ENCODE data around the gene WDR45B. TPM values are rescaled to one million over a fixed set of nuclear protein-coding genes. Genes with fewer than 3 reads are reported as not detected.
"Not testable (repeated sequence)": the region's sequence is repeated elsewhere in the genome, so short reads cannot be mapped to it uniquely, and the experiment has no call there.

WDR45B gene
- total RNA-seq, 2 experiments from 2014 or later: 61.7 to 81.9 TPM

- Histone ChIP-seq H3K9me3 (ENCODE audit: low read length) (no peaks in the 10 kb centered on the region), H3K79me2 (ENCODE audit: insufficient read depth, low read depth, low read length) (no peaks in the 10 kb centered on the region), H3K4me1 (ENCODE audit: insufficient read depth, low read length, poor library complexity, severe bottlenecking) (no peaks in the 10 kb centered on the region), H3K4me2 (ENCODE audit: low read length) (no peak overlapping the region), H4K20me1 (ENCODE audit: insufficient read depth, low read length) (no peaks in the 10 kb centered on the region), H3K9me2 (ENCODE audit: insufficient read depth, low read length) (no peaks in the 10 kb centered on the region), H3K4me3 (ENCODE audit: low read depth, low read length, poor library complexity, severe bottlenecking) (no peak overlapping the region), H2AFZ (ENCODE audit: low read length) (no peak overlapping the region), H3K36me3 (ENCODE audit: insufficient read depth, low read length) (peaks cover 77% of the 10 kb centered on the region), H3K27ac (ENCODE audit: low read depth, low read length, poor library complexity, severe bottlenecking) (no peak overlapping the region)
- intact Hi-C loops (cut with micrococcal nuclease; ENCODE audit: unreplicated experiment): no loop called here
- TSS peak; percentile 67 for BruUV-seq (replicated peaks)
- no peak for TF ChIP-seq EZH2phosphoT487 (IDR thresholded peaks at IDR 0.05; ENCODE audit: borderline replicate concordance, low read depth, low read length)
- TF ChIP-seq CTCF (conservative IDR thresholded peaks at IDR 0.05; ENCODE audit: low read length): no peak
- ChIA-PET CTCF (ENCODE audit: unreplicated experiment) (no interaction called here), POLR2A (no interaction called here)
- no peak for DNase-seq (ENCODE audit: low spot score)
Observed at GRCh38 chr17:82577300-82577699, 70.9 kb downstream of the WDR45B start.

- H3K27ac ChIP-seq (ENCODE audit: low read depth, low read length, poor library complexity, severe bottlenecking); H3K4me2 ChIP-seq (ENCODE audit: low read length); H2AFZ ChIP-seq (ENCODE audit: low read length); H3K4me1 ChIP-seq (ENCODE audit: insufficient read depth, low read length, poor library complexity, severe bottlenecking); CTCF ChIA-PET (ENCODE audit: unreplicated experiment); H3K9me2 ChIP-seq (ENCODE audit: insufficient read depth, low read length); intact Hi-C loops (cut with micrococcal nuclease; ENCODE audit: unreplicated experiment); POLR2A ChIA-PET; H3K79me2 ChIP-seq (ENCODE audit: insufficient read depth, low read depth, low read length); H3K4me3 ChIP-seq (ENCODE audit: low read depth, low read length, poor library complexity, severe bottlenecking); H3K9me3 ChIP-seq (ENCODE audit: low read length); DNase-seq (ENCODE audit: low spot score); BruUV-seq (replicated peaks); H4K20me1 ChIP-seq (ENCODE audit: insufficient read depth, low read length): not testable (repeated sequence)
- peaks cover 85% of the 10 kb centered on the region for H3K36me3 ChIP-seq (ENCODE audit: insufficient read depth, low read length)
Observed at GRCh38 chr17:82575581-82576221, 72.5 kb downstream of the WDR45B start.

GRCh38 chr17:82574041-82574440 is 74.2 kb downstream of the WDR45B start:
- intact Hi-C loops (cut with micrococcal nuclease; ENCODE audit: unreplicated experiment): no loop called here
- CTCF ChIA-PET (ENCODE audit: unreplicated experiment): no interaction called here
- no peaks in the 10 kb centered on the region for H3K4me1 ChIP-seq (ENCODE audit: insufficient read depth, low read length, poor library complexity, severe bottlenecking)
- 0 out of 2 replicates have a peak, but pooled peaks cover 6% of the 10 kb centered on the region for H3K79me2 ChIP-seq (ENCODE audit: insufficient read depth, low read depth, low read length)
- no TSS peak for BruUV-seq (replicated peaks)
- H2AFZ ChIP-seq (ENCODE audit: low read length): no peak overlapping the region
- no peaks in the 10 kb centered on the region for H3K9me2 ChIP-seq (ENCODE audit: insufficient read depth, low read length)
- TF ChIP-seq EZH2phosphoT487 (IDR thresholded peaks at IDR 0.05; ENCODE audit: borderline replicate concordance, low read depth, low read length) (no peak), CTCF (conservative IDR thresholded peaks at IDR 0.05; ENCODE audit: low read length) (no peak)
- H3K9me3 ChIP-seq (ENCODE audit: low read length): no peaks in the 10 kb centered on the region
- no peak overlapping the region for H3K4me2 ChIP-seq (ENCODE audit: low read length)
- no peak overlapping the region for H3K4me3 ChIP-seq (ENCODE audit: low read depth, low read length, poor library complexity, severe bottlenecking)
- H4K20me1 ChIP-seq (ENCODE audit: insufficient read depth, low read length): no peaks in the 10 kb centered on the region
- DNase-seq (ENCODE audit: low spot score): no peak
- H3K27ac ChIP-seq (ENCODE audit: low read depth, low read length, poor library complexity, severe bottlenecking): no peak overlapping the region
- POLR2A ChIA-PET: interaction anchor here (0.6 to 0.7 kb wide), 2 partner anchors 11 to 38 kb away, joined by 4 read pairs; no protein-coding TSS in a partner anchor
- H3K36me3 ChIP-seq (ENCODE audit: insufficient read depth, low read length): peaks cover 97% of the 10 kb centered on the region
